ENCODE results near the gene DEFB114. TPM values are rescaled to one million over a fixed set of nuclear protein-coding genes. Genes with fewer than 3 reads are reported as not detected.
"Not testable (repeated sequence)": the region's sequence is repeated elsewhere in the genome, so short reads cannot be mapped to it uniquely, and the experiment has no call there.

DEFB114 gene
- total and polyA plus RNA-seq, 12 donors, result not detected

GRCh38 chr6:49951926-49952325 is 12.0 kb downstream of the DEFB114 start:
- Histone ChIP-seq H3K4me3 (no peak overlapping the region), H3K36me3 (replicated peaks in 1 of 2) (no peaks in the 10 kb centered on the region), H3K4me1 (replicated peaks in 1 of 2) (no peaks in the 10 kb centered on the region), H3K27me3 (no peaks in the 10 kb centered on the region), H3K9me3 (replicated peaks in 1 of 3) (no peaks in the 10 kb centered on the region), H3K27ac (no peak overlapping the region)
- WGBS, 4 donors, result 72 to 80% (median 77%) methylated on average over 2 of the region's 2 CpGs
- TF ChIP-seq CTCF (IDR thresholded peaks at IDR 0.05) (no peak), POLR2A (IDR thresholded peaks at IDR 0.05) (no peak)
- intact Hi-C loops (cut with DNase I), result no loop called here
- no peak for DNase-seq

GRCh38 chr6:49950415-49950751 is 13.6 kb downstream of the DEFB114 start:
- no peaks in the 10 kb centered on the region for H3K27me3 ChIP-seq
- no peaks in the 10 kb centered on the region for H3K36me3 ChIP-seq (replicated peaks in 1 of 2)
- DNase-seq, result no peak
- no peak overlapping the region for H3K4me3 ChIP-seq
- H3K27ac ChIP-seq, result no peak overlapping the region
- H3K9me3 ChIP-seq (replicated peaks in 1 of 3), result no peaks in the 10 kb centered on the region
- TF ChIP-seq POLR2A (IDR thresholded peaks at IDR 0.05) (no peak), CTCF (IDR thresholded peaks at IDR 0.05) (no peak)
- H3K4me1 ChIP-seq (replicated peaks in 1 of 2), result no peaks in the 10 kb centered on the region
- intact Hi-C loops (cut with DNase I), result no loop called here
- 95 to 98% (median 97%) methylated on average over 2 of the region's 2 CpGs for WGBS, 4 donors

DNA sequence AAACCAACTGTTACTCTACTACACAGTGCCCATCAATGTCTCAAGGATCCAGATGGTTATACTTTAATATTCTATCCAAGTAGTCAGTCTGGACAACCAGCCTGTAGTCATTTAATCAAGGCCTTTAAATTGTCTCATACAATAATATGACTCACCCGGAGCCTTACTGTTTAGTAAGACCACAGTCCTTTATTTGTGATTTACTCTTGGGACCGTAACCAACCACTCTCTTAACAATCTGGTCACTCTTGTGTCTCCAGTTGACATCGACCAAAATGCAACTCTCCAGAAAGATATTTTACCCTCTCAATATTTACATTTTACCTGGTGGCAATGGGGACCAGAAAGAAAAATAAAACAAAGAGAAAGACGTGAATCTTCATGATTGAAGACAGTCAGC is 14.9 kb downstream of the DEFB114 start:
- Histone ChIP-seq H3K36me3 (replicated peaks in 1 of 2) (no peaks in the 10 kb centered on the region), H3K4me1 (replicated peaks in 1 of 2) (no peaks in the 10 kb centered on the region), H3K27me3 (no peaks in the 10 kb centered on the region), H3K4me3 (no peak overlapping the region), H3K9me3 (replicated peaks in 1 of 3) (no peaks in the 10 kb centered on the region), H3K27ac (no peak overlapping the region)
- DNase-seq, result no peak
- intact Hi-C loops (cut with DNase I), result no loop called here
- TF ChIP-seq POLR2A (IDR thresholded peaks at IDR 0.05), result no peak
- TF ChIP-seq CTCF (IDR thresholded peaks at IDR 0.05), result no peak
- WGBS, 4 donors, result 74 to 88% (median 78%) methylated on average over 4 of the region's 4 CpGs

GRCh38 chr6:49946835-49947234 is 17.1 kb downstream of the DEFB114 start:
- DNase-seq, result no peak
- intact Hi-C loops (cut with DNase I), result no loop called here
- no peak overlapping the region for H3K27ac ChIP-seq
- no peak overlapping the region for H3K4me3 ChIP-seq
- no peaks in the 10 kb centered on the region for H3K36me3 ChIP-seq (replicated peaks in 1 of 2)
- no peaks in the 10 kb centered on the region for H3K9me3 ChIP-seq (replicated peaks in 1 of 3)
- 52 to 93% (median 82%) methylated on average over 2 of the region's 2 CpGs for WGBS, 4 donors
- no peaks in the 10 kb centered on the region for H3K27me3 ChIP-seq
- TF ChIP-seq POLR2A (IDR thresholded peaks at IDR 0.05), result no peak
- no peaks in the 10 kb centered on the region for H3K4me1 ChIP-seq (replicated peaks in 1 of 2)

- H3K4me3 ChIP-seq; intact Hi-C loops (cut with DNase I); H3K4me1 ChIP-seq (replicated peaks in 1 of 2); H3K9me3 ChIP-seq (replicated peaks in 1 of 3); H3K36me3 ChIP-seq (replicated peaks in 1 of 2); DNase-seq; H3K27ac ChIP-seq; H3K27me3 ChIP-seq: not testable (repeated sequence)
- 79 to 90% (median 84%) methylated on average over 3 of the region's 3 CpGs for WGBS, 4 donors
Measured at GRCh38 chr6:49944068-49944467, 19.9 kb downstream of the DEFB114 start.

Measured in adrenal gland (tissue), 12 donors.